AG10803 (cell line): ENCODE results near the gene SLX4.
A peak's percentile ranks its signal among the peaks of the same experiment; 100 is the strongest.

Experiments used
- DNase-seq: peaks from one replicate; pipeline ENCODE4 v3.0.0; 2010; ENCODE audit warnings: low read depth
- H3K4me3 ChIP-seq: 2 replicates; pipeline ENCODE4 v1.5.1; 2011; ENCODE audit warnings: mild to moderate bottlenecking, low read length, control low read depth
- CTCF ChIP-seq: conservative IDR thresholded peaks from 2 replicates; pipeline ENCODE4 v1.5.1; 2011; ENCODE audit warnings: mild to moderate bottlenecking, low read length, control low read depth, inconsistent platforms

The SLX4 gene

GRCh38 chr16:3645504-3646347 is 34.3 kb upstream of the SLX4 start:
- TF ChIP-seq CTCF = no peak
- H3K4me3 ChIP-seq = no peak overlapping the region
- peak; percentile 17 for DNase-seq

GRCh38 chr16:3645108-3645503 is 33.7 kb upstream of the SLX4 start:
- no peak overlapping the region for H3K4me3 ChIP-seq
- no peak for TF ChIP-seq CTCF

GRCh38 chr16:3643095-3643730 is 31.8 kb upstream of the SLX4 start:
- no peak for DNase-seq

More at GRCh38 chr16:3645108-3645503, 33.7 kb upstream of the SLX4 start:
- no peak for DNase-seq

GRCh38 chr16:3642397-3643094 is 31.1 kb upstream of the SLX4 start:
- DNase-seq = no peak
- no peak overlapping the region for H3K4me3 ChIP-seq
- no peak for TF ChIP-seq CTCF

More at GRCh38 chr16:3643095-3643730, 31.8 kb upstream of the SLX4 start:
- H3K4me3 ChIP-seq = no peak overlapping the region
- TF ChIP-seq CTCF = no peak

GRCh38 chr16:3641801-3642396 is 30.5 kb upstream of the SLX4 start:
- no peak overlapping the region for H3K4me3 ChIP-seq
- no peak for TF ChIP-seq CTCF
- DNase-seq = no peak

- no peak for TF ChIP-seq CTCF
- no peak for DNase-seq
- H3K4me3 ChIP-seq = no peak overlapping the region
Observed at GRCh38 chr16:3640632-3641501, 29.5 kb upstream of the SLX4 start.
